GM21717 (cell line): ENCODE measurements around the gene NME1.

Experiments used
- ATAC-seq: cut with Tn5 transposase; IDR thresholded peaks from one replicate; pipeline ENCODE4 v1.9.1; 2021; ENCODE audit warnings: mild to moderate bottlenecking, moderate library complexity; ENCODE audit not compliant: unreplicated experiment

NME1 gene

DNA sequence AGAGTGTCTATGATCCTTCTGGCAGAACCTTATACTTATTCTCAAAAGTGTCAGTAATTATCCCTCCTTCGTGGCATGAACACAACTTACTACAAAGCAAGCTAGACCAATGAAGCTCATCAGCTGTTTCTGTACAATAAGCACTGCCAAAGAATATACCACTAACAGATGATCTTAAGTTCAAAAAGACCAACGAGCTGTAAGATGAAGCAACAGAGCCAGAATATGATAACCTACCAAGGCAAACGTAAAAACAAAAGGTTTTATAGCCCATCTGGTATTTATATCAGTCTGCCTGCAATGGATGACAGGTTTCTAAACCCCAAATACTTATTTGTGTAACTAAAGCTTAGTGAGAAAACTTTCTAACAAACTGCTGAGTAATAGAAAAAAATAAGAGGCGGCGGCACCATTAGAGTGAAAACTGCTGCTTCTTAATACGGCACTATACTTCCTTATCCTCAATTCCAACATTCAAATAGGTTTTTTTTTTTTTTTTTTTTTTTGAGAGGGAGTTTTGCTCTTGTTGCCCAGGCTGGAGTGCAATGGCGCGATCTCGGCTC lies 35.0 kb downstream of the NME1 start:
- no peak for ATAC-seq

DNA sequence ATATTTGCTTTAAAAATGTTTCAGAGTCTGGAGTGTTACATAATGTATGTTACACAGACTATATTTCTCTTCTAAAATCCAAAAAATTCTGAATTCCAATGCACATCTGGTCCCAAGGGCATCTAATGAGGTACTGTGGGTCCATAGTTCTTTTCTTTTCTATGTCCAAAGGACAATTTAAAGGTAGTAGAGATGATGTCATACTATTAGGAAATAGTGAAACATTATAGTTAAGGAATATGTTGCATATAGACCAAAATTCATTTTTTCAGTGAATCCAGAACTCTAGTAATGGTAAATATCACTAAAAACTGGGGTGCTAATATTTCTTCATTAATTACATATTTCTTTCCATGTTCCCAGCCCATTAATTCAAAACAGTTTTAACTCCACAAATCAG lies 35.8 kb downstream of the NME1 start:
- no peak for ATAC-seq

DNA sequence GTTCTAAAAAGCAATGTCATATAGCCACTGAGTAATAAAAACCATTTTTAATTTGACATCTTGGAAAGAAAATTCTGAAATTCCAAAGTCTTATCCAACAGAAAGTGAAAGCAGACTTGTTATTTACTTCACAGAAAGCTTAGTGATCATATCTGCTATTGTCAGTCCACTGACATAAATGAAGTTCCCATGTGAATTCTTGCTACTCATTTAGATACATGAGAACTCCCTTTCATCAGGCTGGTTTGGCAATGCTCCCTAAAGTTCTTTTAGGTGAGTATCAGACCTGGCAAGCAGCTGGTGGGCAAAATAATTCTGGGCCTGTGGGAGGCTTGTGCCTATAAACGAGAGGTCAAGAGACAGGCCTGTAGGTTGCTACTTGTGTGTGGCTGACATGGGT lies 36.3 kb downstream of the NME1 start:
- ATAC-seq, result no peak

DNA sequence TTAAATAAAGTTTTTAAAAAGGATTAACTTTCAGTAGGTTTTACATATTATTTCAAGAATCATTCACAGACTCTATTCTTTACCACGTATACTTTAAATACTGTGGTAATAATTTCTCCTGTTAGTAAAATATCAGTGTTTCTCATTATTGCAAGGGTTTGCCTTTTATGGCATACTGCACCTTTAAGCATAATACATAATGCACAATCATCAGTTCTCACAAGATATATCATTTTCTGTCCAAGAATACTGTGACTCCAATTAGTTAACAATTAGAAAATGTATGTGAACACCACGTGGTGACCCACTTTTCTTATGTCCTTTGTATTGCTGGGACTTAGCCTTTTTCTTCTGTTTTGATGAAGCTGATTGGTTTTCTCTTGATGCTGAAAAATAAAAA lies 38.5 kb downstream of the NME1 start:
- ATAC-seq, result no peak

DNA sequence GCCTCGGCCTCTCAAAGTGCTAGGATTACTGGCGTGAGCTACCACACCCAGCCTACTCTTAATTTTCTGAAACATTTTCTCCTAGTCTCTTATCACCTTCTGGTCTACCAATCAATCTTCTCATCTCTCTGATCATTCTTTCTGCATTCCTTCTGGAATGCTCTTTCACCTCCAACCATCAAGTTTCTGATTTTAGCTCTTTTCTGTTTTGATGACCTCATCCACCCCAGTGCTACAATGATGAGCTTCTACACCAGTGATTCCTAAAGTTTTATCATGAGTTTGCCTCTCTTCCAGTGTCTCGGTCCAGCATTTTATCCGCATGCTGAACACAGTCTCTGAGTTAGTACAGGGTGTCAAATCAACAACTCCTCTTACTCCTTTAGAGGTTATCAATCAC lies 44.4 kb downstream of the NME1 start:
- no peak for ATAC-seq

DNA sequence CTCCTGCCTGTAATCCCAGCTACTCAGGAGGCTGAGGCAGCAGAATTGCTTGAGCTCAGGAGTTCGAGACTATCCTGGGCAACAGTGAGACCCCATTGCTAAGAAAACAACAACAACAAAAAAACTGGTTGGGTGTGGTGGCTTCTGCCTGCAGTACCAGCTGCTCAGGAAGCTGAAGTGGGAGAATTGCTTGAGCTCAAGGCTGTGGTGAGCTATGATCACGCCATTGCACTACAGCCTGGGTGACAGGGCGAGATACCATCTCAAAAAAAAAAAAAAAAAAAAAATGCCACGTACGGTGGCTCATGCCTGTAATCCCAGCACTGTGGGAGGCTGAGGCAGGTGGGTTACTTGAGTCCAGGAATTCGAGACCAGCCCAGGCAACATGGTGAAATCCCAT lies 46.9 kb downstream of the NME1 start:
- ATAC-seq, result no peak

DNA sequence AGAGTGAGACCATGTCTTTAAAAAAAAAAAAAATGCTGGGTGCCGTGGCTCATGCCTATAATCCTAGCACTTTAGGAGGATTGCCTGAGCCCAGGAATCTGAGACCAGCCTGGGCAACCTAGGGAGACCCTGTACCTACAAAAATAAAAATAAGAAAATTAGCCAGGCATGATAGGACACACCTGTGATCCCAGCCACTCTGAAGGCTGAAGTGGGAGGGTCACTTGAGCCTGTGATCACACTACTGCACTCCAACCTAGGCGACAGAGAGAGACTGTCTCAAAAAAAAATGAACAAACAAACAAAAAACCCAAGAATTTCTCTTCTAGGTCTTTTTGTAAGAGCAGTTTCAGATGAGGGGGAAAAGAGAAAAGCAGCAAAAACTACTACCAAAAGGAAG lies 47.5 kb downstream of the NME1 start:
- ATAC-seq, result no peak

DNA sequence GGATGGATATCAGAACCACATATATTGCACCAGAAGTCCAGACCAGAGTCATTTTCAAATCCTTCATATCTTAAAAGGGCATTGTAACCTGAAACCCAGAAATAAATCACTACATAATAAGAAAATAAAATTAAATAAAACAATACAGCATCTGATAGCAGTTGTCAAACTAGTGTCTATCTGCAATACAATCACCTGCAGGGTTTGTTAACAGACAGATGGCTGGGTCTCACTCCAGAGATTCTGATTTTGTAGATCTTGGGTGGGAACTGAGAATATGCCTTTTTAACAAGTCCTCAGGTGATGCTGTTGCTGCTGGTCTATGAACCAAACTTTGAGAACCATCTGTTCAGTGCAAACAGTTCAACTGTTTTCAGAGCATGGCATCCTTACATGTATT lies 50.5 kb downstream of the NME1 start:
- no peak for ATAC-seq
